IMR-90 (cell line): Measurements from ENCODE around the gene NXN. TPM values are rescaled to one million over a fixed set of nuclear protein-coding genes. Genes with fewer than 3 reads are reported as not detected.

ENCODE experiments used
- ATAC-seq: fragments of 200-7000 bp; cut with Tn5 transposase; 2 replicates; pipeline ENCODE4 v1.9.1; 2020; ENCODE audit warnings: low read depth, mild to moderate bottlenecking, moderate library complexity
- BruUV-seq: library from RNA; stranded (reverse); fragments of 400-500 nt; replicated peaks from 2 replicates; lab custom pipeline; 2021; lab: Mats Ljungman, UMichigan
- CTCF ChIA-PET: fragments of 300-600 bp; formaldehyde crosslinking; extraction: SDS; loops from one replicate; lab custom pipeline; 2021; ENCODE audit warnings: antibody characterized with exemption; lab: Yijun Ruan, JAX
- POLR2A ChIA-PET: fragments of 300-600 bp; sonication (Branson Sonifier 250); formaldehyde crosslinking; loops from one replicate; lab custom pipeline; 2022; ENCODE audit warnings: antibody characterized with exemption; ENCODE audit not compliant: unreplicated experiment; lab: Charles Lee
- DNase-seq: peaks from one replicate; pipeline ENCODE4 v3.0.0; 2013
- H2AFZ ChIP-seq: replicated peaks from 2 replicates; pipeline ENCODE3; 2013; ENCODE audit warnings: low read length, mild to moderate bottlenecking; ENCODE audit not compliant: poor library complexity
- H2AK5ac ChIP-seq: 2 replicates; pipeline ENCODE4 v1.6.1; 2013; ENCODE audit warnings: low read depth, low read length, inconsistent platforms
- H2AK9ac ChIP-seq: replicated peaks from 2 replicates; pipeline ENCODE3; 2013; ENCODE audit warnings: mild to moderate bottlenecking, low read depth, low read length, moderate library complexity; ENCODE audit not compliant: poor library complexity
- H2BK120ac ChIP-seq: 2 replicates; pipeline ENCODE4 v1.6.1; 2013; ENCODE audit warnings: low read depth, low read length, inconsistent platforms
- H2BK15ac ChIP-seq: 3 replicates; pipeline ENCODE4 v1.6.1; 2013; ENCODE audit warnings: low read depth, low read length, inconsistent platforms
- H2BK20ac ChIP-seq: 2 replicates; pipeline ENCODE4 v1.6.1; 2013; ENCODE audit warnings: low read depth, mild to moderate bottlenecking, inconsistent platforms, low read length, moderate library complexity
- H2BK5ac ChIP-seq: 2 replicates; pipeline ENCODE4 v1.6.1; 2013; ENCODE audit warnings: mild to moderate bottlenecking, low read depth, low read length, inconsistent platforms; ENCODE audit not compliant: poor library complexity, severe bottlenecking
- H3K14ac ChIP-seq: replicated peaks from 2 replicates; pipeline ENCODE4 v1.6.1; 2013; ENCODE audit warnings: low read depth, low read length, inconsistent platforms
- H3K18ac ChIP-seq: 2 replicates; pipeline ENCODE4 v1.6.1; 2013; ENCODE audit warnings: low read depth, low read length, control low read depth
- H3K23ac ChIP-seq: 2 replicates; pipeline ENCODE4 v1.6.1; 2013; ENCODE audit warnings: low read depth, low read length, inconsistent platforms
- H3K27ac ChIP-seq: 2 replicates; pipeline ENCODE4 v1.5.1; 2013; ENCODE audit warnings: mild to moderate bottlenecking, control low read depth, low read length; ENCODE audit not compliant: insufficient read depth
- H3K27me3 ChIP-seq: 2 replicates; pipeline ENCODE4 v1.6.1; 2013; ENCODE audit warnings: low read length; ENCODE audit not compliant: control insufficient read depth, insufficient read depth
- H3K36me3 ChIP-seq: 2 replicates; pipeline ENCODE4 v1.6.1; 2013; ENCODE audit warnings: low read length, mixed read lengths; ENCODE audit not compliant: control insufficient read depth, insufficient read depth
- H3K4ac ChIP-seq: 2 replicates; pipeline ENCODE4 v1.6.1; 2013; ENCODE audit warnings: low read depth, low read length, inconsistent platforms
- H3K4me1 ChIP-seq: 2 replicates; pipeline ENCODE4 v1.6.1; 2013; ENCODE audit warnings: low read length, mixed read lengths; ENCODE audit not compliant: control insufficient read depth, insufficient read depth
- H3K4me2 ChIP-seq: 2 replicates; pipeline ENCODE4 v1.6.1; 2013; ENCODE audit warnings: low read depth, mild to moderate bottlenecking, control low read depth, low read length, moderate library complexity
- H3K4me3 ChIP-seq: 2 replicates; pipeline ENCODE4 v1.5.1; 2013; ENCODE audit warnings: low read depth, mild to moderate bottlenecking, control low read depth, low read length, moderate library complexity; ENCODE audit not compliant: insufficient read depth
- H3K56ac ChIP-seq: 2 replicates; pipeline ENCODE4 v1.6.1; 2013; ENCODE audit warnings: low read length, inconsistent platforms; ENCODE audit not compliant: insufficient read depth; ENCODE audit errors: extremely low read depth
- H3K79me1 ChIP-seq, 2 experiments: 2 replicates each; pipeline ENCODE4 v1.6.1; 2013; ENCODE audit warnings: low read length in 2 of 2, inconsistent platforms in 1 of 2, low read depth in 1 of 2
- H3K9ac ChIP-seq: 2 replicates; pipeline ENCODE4 v1.6.1; 2013; ENCODE audit warnings: low read depth, low read length, control low read depth
- H3K9me1 ChIP-seq: 2 replicates; pipeline ENCODE4 v1.6.1; 2013; ENCODE audit warnings: low read length, inconsistent platforms; ENCODE audit not compliant: insufficient read depth
- H3K9me3 ChIP-seq: 2 replicates; pipeline ENCODE4 v1.6.1; 2013; ENCODE audit warnings: low read length; ENCODE audit not compliant: control insufficient read depth, insufficient read depth
- H4K20me1 ChIP-seq: 2 replicates; pipeline ENCODE4 v1.6.1; 2013; ENCODE audit warnings: low read length, inconsistent platforms; ENCODE audit not compliant: insufficient read depth
- H4K5ac ChIP-seq: 2 replicates; pipeline ENCODE4 v1.6.1; 2013; ENCODE audit warnings: mild to moderate bottlenecking, low read depth, low read length, control low read depth
- H4K8ac ChIP-seq, 2 experiments: 2 replicates each; pipeline ENCODE4 v1.6.1; 2013; ENCODE audit warnings: low read depth in 2 of 2, low read length in 2 of 2, control low read depth in 1 of 2, inconsistent platforms in 1 of 2
- H4K91ac ChIP-seq: 2 replicates; pipeline ENCODE4 v1.6.1; 2013; ENCODE audit warnings: low read depth, low read length, inconsistent platforms; ENCODE audit not compliant: insufficient read depth
- BHLHE40 ChIP-seq: fragments of 150-350 bp; IDR thresholded peaks from 2 replicates; pipeline ENCODE4 v1.6.1; 2016; ENCODE audit warnings: mild to moderate bottlenecking, low read depth, low read length
- CEBPB ChIP-seq: IDR thresholded peaks from 2 replicates; pipeline ENCODE4 v1.6.1; 2012; ENCODE audit warnings: low read depth, low read length, improper control_type of control experiment
- CHD1 ChIP-seq: IDR thresholded peaks from 2 replicates; pipeline ENCODE4 v1.6.1; 2012; ENCODE audit warnings: low read depth, low read length, improper control_type of control experiment
- ELK1 ChIP-seq: fragments of 150-350 bp; IDR thresholded peaks from 2 replicates; pipeline ENCODE4 v1.6.1; 2016; ENCODE audit warnings: low read depth, mild to moderate bottlenecking, low read length, moderate library complexity, borderline replicate concordance
- FOS ChIP-seq: fragments of 150-350 bp; IDR thresholded peaks from 2 replicates; pipeline ENCODE4 v1.6.1; 2016; ENCODE audit warnings: low read depth, low read length
- MAFK ChIP-seq: IDR thresholded peaks from 2 replicates; pipeline ENCODE4 v1.6.1; 2012; ENCODE audit warnings: low read depth, low read length, improper control_type of control experiment
- MAZ ChIP-seq: IDR thresholded peaks from 2 replicates; pipeline ENCODE4 v1.6.1; 2012; ENCODE audit warnings: low read depth, mild to moderate bottlenecking, low read length, improper control_type of control experiment, moderate library complexity, borderline replicate concordance
- MXI1 ChIP-seq: IDR thresholded peaks from 2 replicates; pipeline ENCODE4 v1.6.1; 2012; ENCODE audit warnings: low read depth, mild to moderate bottlenecking, low read length, moderate library complexity, borderline replicate concordance
- NFE2L2 ChIP-seq: fragments of 150-350 bp; IDR thresholded peaks from 2 replicates; pipeline ENCODE4 v1.6.1; 2016; ENCODE audit warnings: low read depth, mild to moderate bottlenecking, low read length
- POLR2A ChIP-seq: IDR thresholded peaks from 2 replicates; pipeline ENCODE4 v1.6.1; 2012; ENCODE audit warnings: mild to moderate bottlenecking, low read depth, low read length
- RAD21 ChIP-seq: IDR thresholded peaks from 2 replicates; pipeline ENCODE4 v1.6.1; 2012; ENCODE audit warnings: low read length, improper control_type of control experiment
- RCOR1 ChIP-seq: IDR thresholded peaks from 2 replicates; pipeline ENCODE4 v1.6.1; 2012; ENCODE audit warnings: mild to moderate bottlenecking, low read length, improper control_type of control experiment; ENCODE audit not compliant: insufficient replicate concordance
- RFX5 ChIP-seq: IDR thresholded peaks from 2 replicates; pipeline ENCODE4 v1.8.0; 2012; ENCODE audit warnings: low read depth, mild to moderate bottlenecking, low read length, moderate library complexity
- SMC3 ChIP-seq: fragments of 150-350 bp; IDR thresholded peaks from 2 replicates; pipeline ENCODE4 v1.6.1; 2016; ENCODE audit warnings: low read depth, mild to moderate bottlenecking, antibody characterized with exemption, low read length, moderate library complexity
- USF2 ChIP-seq: fragments of 150-350 bp; IDR thresholded peaks from 2 replicates; pipeline ENCODE4 v1.6.1; 2017; ENCODE audit warnings: mild to moderate bottlenecking, antibody characterized with exemption, low read length, low read depth
- WGBS, 2 experiments: methylation state at CpG; one replicate each; pipeline versions ENCODE4 v1.1.5 to v1.1.7; 2013; ENCODE audit warnings: missing lambda C conversion rate in 2 of 2; ENCODE audit not compliant: insufficient read length in 1 of 2; ENCODE audit errors: extremely low coverage in 2 of 2; 5-methylcytosine and 5-hydroxymethylcytosine counted together
- dilution Hi-C: fragments of 300-500 bp; cut with HindIII; formaldehyde crosslinking; loops from one replicate; pipeline ENCODE4 v1.14.3; 2018; ENCODE audit warnings: low sequenced_read_pairs; ENCODE audit not compliant: unreplicated experiment
- in situ Hi-C: fragments of 300-500 bp; cut with MboI; formaldehyde crosslinking; loops from 3 replicates; pipeline ENCODE4 v1.14.3; 2019; ENCODE audit warnings: low sequenced_read_pairs, inconsistent platforms, mixed read lengths
- intact Hi-C: fragments of 100-400 bp; cut with micrococcal nuclease; formaldehyde crosslinking; loops from 2 replicates; pipeline ENCODE4 v1.10.0; 2022
- polyA plus RNA-seq, 3 experiments: library from polyadenylated mRNA; depleted of rRNA; stranded (reverse); fragments of >200 nt; gene quantifications; 2 replicates each; pipeline ENCODE4 v1.2.3, GENCODE V29; 2012; ENCODE audit warnings: low replicate concordance in 1 of 3
- total RNA-seq: library from RNA; depleted of rRNA; stranded (reverse); fragments of >200 nt; gene quantifications from 2 replicates; pipeline ENCODE4 v1.2.3, GENCODE V29; 2012

Gene NXN
- total and polyA plus RNA-seq, 2 of the 4 experiments (the other 2 are of a cell fraction): 52.5 to 116 TPM

- H3K9me3 ChIP-seq: no peaks in the 10 kb centered on the region
- H2BK5ac ChIP-seq: peak within 1 kb of the TSS; percentile 91
- peak within 1 kb of the TSS; percentile 86 for H2BK20ac ChIP-seq
- peak within 1 kb of the TSS; percentile 95 to 98 for H4K8ac ChIP-seq
- H3K56ac ChIP-seq: peak within 1 kb of the TSS; percentile 95
- H2BK120ac ChIP-seq: peak within 1 kb of the TSS; percentile 94
- H3K4me3 ChIP-seq: peak within 1 kb of the TSS; percentile 54
- H3K18ac ChIP-seq: peak within 1 kb of the TSS; percentile 93
- peak within 1 kb of the TSS; percentile 90 for H2AFZ ChIP-seq
- peak within 1 kb of the TSS; percentile 73 for H3K4me2 ChIP-seq
- H3K4me1 ChIP-seq: peaks cover 20% of the 10 kb centered on the region
- peak within 1 kb of the TSS; percentile 93 for H2AK5ac ChIP-seq
- H4K91ac ChIP-seq: peak within 1 kb of the TSS; percentile 98
- H3K79me1 ChIP-seq: peaks cover 23 to 36% of the 10 kb centered on the region in 2 experiments
- H4K20me1 ChIP-seq: peaks cover 34% of the 10 kb centered on the region
- peak within 1 kb of the TSS; percentile 94 for H3K9ac ChIP-seq
- H3K23ac ChIP-seq: peak within 1 kb of the TSS; percentile 83
- peaks cover 9% of the 10 kb centered on the region for H3K9me1 ChIP-seq
- peaks cover 17% of the 10 kb centered on the region for H3K36me3 ChIP-seq
- peak within 1 kb of the TSS; percentile 90 for H2AK9ac ChIP-seq
- peak within 1 kb of the TSS; percentile 90 for H3K4ac ChIP-seq
- intact Hi-C loops (loop anchor here (5.0 kb wide), 2 partner anchors 584 to 854 kb away; a partner anchor contains a TSS), dilution Hi-C loops (loop anchor here (25.0 kb wide), 1 partner anchor 209 kb away; the partner anchor contains the start of genes GLOD4 and MRM3), in situ Hi-C loops (no loop called here)
- ChIA-PET POLR2A (no interaction called here), CTCF (interaction anchor here (0.5 to 1.9 kb wide), 20 partner anchors 11 to 798 kb away, joined by 3 to 7 read pairs (median 3); partner anchors contain the start of gene GEMIN4)
- ATAC-seq (peak; percentile 92), DNase-seq (peak; percentile 97)
- H2BK15ac ChIP-seq: peak within 1 kb of the TSS; percentile 90; the same call in 1 of the 3 replicates
- H3K14ac ChIP-seq: peak within 1 kb of the TSS; percentile 92
- peak within 1 kb of the TSS; percentile 95 for H3K27ac ChIP-seq
- WGBS, 2 experiments: 0% methylated on average over 48 of the region's 71 CpGs; no CpG with 5 or more reads in 1 of the 2 experiments
- BruUV-seq: no TSS peak
- H3K27me3 ChIP-seq: no peaks in the 10 kb centered on the region
- peak within 1 kb of the TSS; percentile 83 for H4K5ac ChIP-seq
- TF ChIP-seq ELK1: no peak
- TF ChIP-seq RFX5: no peak
- peak; percentile 72 for TF ChIP-seq POLR2A
- TF ChIP-seq CEBPB: peak; percentile 67; the same call in 1 of the 2 replicates
- peak; percentile 88 for TF ChIP-seq RAD21
- peak; percentile 69 for TF ChIP-seq BHLHE40
- TF ChIP-seq RCOR1: no peak
- no peak for TF ChIP-seq CHD1
- peak; percentile 61 for TF ChIP-seq SMC3
- no peak for TF ChIP-seq MAFK
- TF ChIP-seq NFE2L2: no peak
- 0 out of 2 replicates have a peak, but pooled peaks have one; percentile 24 for TF ChIP-seq FOS
- TF ChIP-seq MXI1: peak; percentile 91
- peak; percentile 78 for TF ChIP-seq MAZ
- TF ChIP-seq USF2: peak; percentile 89
Measured at GRCh38 chr17:996554-997344, 17.2 kb upstream of the NXN start, which contains the start of gene TIMM22. TIMM22 (plus strand) TSS chr17:997129; CDS start chr17:997143, 14 bp downstream.
